Stimulated activated CD8-positive, alpha-beta memory T cell treated with anti-CD3 and anti-CD28 coated beads, Interleukin-7, amount 100 ng/mL, for 1 hour (primary cell): Measurements from ENCODE around the gene MEX3A.

Experiments
- DNase-seq, 2 donors: peaks; one replicate each; pipeline ENCODE4 v3.0.0-alpha.2; 2020; ENCODE audit warnings: low read depth in 2 of 2

Gene MEX3A

GRCh38 chr1:156102633-156103511 lies 20.6 kb upstream of the MEX3A start:
- DNase-seq = no peak

GRCh38 chr1:156101880-156102279 lies 19.6 kb upstream of the MEX3A start:
- no peak for DNase-seq

- DNase-seq = no peak
Measured at GRCh38 chr1:156100205-156100995, 18.1 kb upstream of the MEX3A start.

GRCh38 chr1:156099282-156099681 lies 17.0 kb upstream of the MEX3A start:
- no peak for DNase-seq

- DNase-seq = no peak
Measured at GRCh38 chr1:156098784-156099183, 16.5 kb upstream of the MEX3A start.

- DNase-seq = no peak
Measured at GRCh38 chr1:156097499-156098178, 15.4 kb upstream of the MEX3A start.

- DNase-seq = peak; percentile 68 to 72
Measured at GRCh38 chr1:156096640-156097391, 14.6 kb upstream of the MEX3A start.

- no peak for DNase-seq
Measured at GRCh38 chr1:156095906-156096508, 13.7 kb upstream of the MEX3A start.

- DNase-seq = no peak
Measured at GRCh38 chr1:156091610-156092009, 9.3 kb upstream of the MEX3A start.

- peak; percentile 76 to 86 for DNase-seq
Measured at GRCh38 chr1:156090840-156091188, 8.5 kb upstream of the MEX3A start.

GRCh38 chr1:156090138-156090839 lies 8.0 kb upstream of the MEX3A start:
- DNase-seq = no peak

GRCh38 chr1:156089704-156090103 lies 7.4 kb upstream of the MEX3A start:
- no peak for DNase-seq

- no peak for DNase-seq
Measured at GRCh38 chr1:156086256-156086662, 4.0 kb upstream of the MEX3A start.

- DNase-seq = no peak
Measured at GRCh38 chr1:156083800-156084790, 1.8 kb upstream of the MEX3A start.

GRCh38 chr1:156081917-156082308 lies 352 bp downstream of the MEX3A start:
- no peak for DNase-seq

GRCh38 chr1:156081180-156081916 lies 917 bp downstream of the MEX3A start:
- DNase-seq = no peak

- no peak for DNase-seq
Measured at GRCh38 chr1:156080863-156081179, 1.4 kb downstream of the MEX3A start.

GRCh38 chr1:156080241-156080862 lies 1.9 kb downstream of the MEX3A start:
- no peak for DNase-seq
